DOHH2 (cell line): ENCODE data around the gene IFT74.

Experiments
- H3F3A ChIP-seq: fragments of 200-600 bp; sonication (generic), shearing (Covaris generic); 2 replicates; pipeline ENCODE4 v1.6.0; 2016; ENCODE audit warnings: antibody characterized with exemption, mild to moderate bottlenecking; ENCODE audit not compliant: control insufficient read depth, insufficient read depth
- H3K27ac ChIP-seq: fragments of 200-600 bp; sonication (generic); 2 replicates; pipeline ENCODE4 v1.5.1; 2014; ENCODE audit warnings: low read depth, mild to moderate bottlenecking, low read length, moderate library complexity
- H3K27me3 ChIP-seq: fragments of 200-600 bp; sonication (generic); 2 replicates; pipeline ENCODE4 v1.6.1; 2014; ENCODE audit warnings: mild to moderate bottlenecking, low read length, mixed read lengths; ENCODE audit not compliant: control insufficient read depth
- H3K36me3 ChIP-seq: fragments of 200-600 bp; sonication (generic); 2 replicates; pipeline ENCODE4 v1.6.1; 2014; ENCODE audit warnings: mild to moderate bottlenecking, low read length, moderate library complexity, mixed read lengths; ENCODE audit not compliant: control insufficient read depth
- H3K4me1 ChIP-seq: fragments of 200-600 bp; sonication (generic); 2 replicates; pipeline ENCODE4 v1.6.1; 2014; ENCODE audit warnings: mild to moderate bottlenecking, low read length, mixed read lengths; ENCODE audit not compliant: control insufficient read depth
- H3K4me2 ChIP-seq: fragments of 200-600 bp; sonication (generic); 2 replicates; pipeline ENCODE4 v1.6.0; 2014; ENCODE audit warnings: mild to moderate bottlenecking, low read length, moderate library complexity
- H3K4me3 ChIP-seq: fragments of 200-600 bp; sonication (generic); 2 replicates; pipeline ENCODE4 v1.5.1; 2014; ENCODE audit warnings: mild to moderate bottlenecking, low read length, mixed read lengths
- H3K79me2 ChIP-seq: fragments of 200-600 bp; sonication (generic); 2 replicates; pipeline ENCODE4 v1.6.1; 2014; ENCODE audit warnings: mild to moderate bottlenecking, low read length, mixed read lengths; ENCODE audit not compliant: control insufficient read depth
- H3K9me2 ChIP-seq: fragments of 200-600 bp; sonication (generic); replicated peaks from 2 replicates; pipeline ENCODE4 v1.6.1; 2014; ENCODE audit warnings: mild to moderate bottlenecking, low read length, mixed read lengths; ENCODE audit not compliant: control insufficient read depth
- H3K9me3 ChIP-seq: fragments of 200-600 bp; sonication (generic); 2 replicates; pipeline ENCODE4 v1.6.1; 2014; ENCODE audit warnings: antibody characterized with exemption, low read length, mixed read lengths; ENCODE audit not compliant: control insufficient read depth, insufficient read depth
- H4K20me1 ChIP-seq: fragments of 200-600 bp; sonication (generic); 2 replicates; pipeline ENCODE4 v1.6.0; 2014; ENCODE audit warnings: low read depth, mild to moderate bottlenecking, antibody characterized with exemption, low read length, moderate library complexity; ENCODE audit not compliant: control insufficient read depth, insufficient read depth
- EZH2phosphoT487 ChIP-seq: fragments of 200-600 bp; sonication (generic); IDR thresholded peaks from 2 replicates; pipeline ENCODE4 v1.6.1; 2017; ENCODE audit warnings: borderline replicate concordance, mild to moderate bottlenecking, antibody characterized with exemption, low read length, moderate library complexity, mixed read lengths
- TF ChIP-seq, protein P1 (sequence below): fragments of 200-600 bp; sonication (generic); IDR thresholded peaks from one replicate; pipeline ENCODE4 v1.5.1; 2014; ENCODE audit warnings: antibody characterized with exemption, mild to moderate bottlenecking, low read depth, low read length; ENCODE audit not compliant: poor library complexity, severe bottlenecking

Gene IFT74

GRCh38 chr9:27047136-27047535 lies 90.9 kb downstream of the IFT74 start:
- no peak overlapping the region for H3K27ac ChIP-seq
- H3K36me3 ChIP-seq, result no peaks in the 10 kb centered on the region; the same call in 1 of the 2 replicates
- H3K9me2 ChIP-seq, result no peaks in the 10 kb centered on the region
- H3K79me2 ChIP-seq, result no peaks in the 10 kb centered on the region
- H4K20me1 ChIP-seq, result no peaks in the 10 kb centered on the region
- no peaks in the 10 kb centered on the region for H3K4me1 ChIP-seq
- TF ChIP-seq, protein P1, sequence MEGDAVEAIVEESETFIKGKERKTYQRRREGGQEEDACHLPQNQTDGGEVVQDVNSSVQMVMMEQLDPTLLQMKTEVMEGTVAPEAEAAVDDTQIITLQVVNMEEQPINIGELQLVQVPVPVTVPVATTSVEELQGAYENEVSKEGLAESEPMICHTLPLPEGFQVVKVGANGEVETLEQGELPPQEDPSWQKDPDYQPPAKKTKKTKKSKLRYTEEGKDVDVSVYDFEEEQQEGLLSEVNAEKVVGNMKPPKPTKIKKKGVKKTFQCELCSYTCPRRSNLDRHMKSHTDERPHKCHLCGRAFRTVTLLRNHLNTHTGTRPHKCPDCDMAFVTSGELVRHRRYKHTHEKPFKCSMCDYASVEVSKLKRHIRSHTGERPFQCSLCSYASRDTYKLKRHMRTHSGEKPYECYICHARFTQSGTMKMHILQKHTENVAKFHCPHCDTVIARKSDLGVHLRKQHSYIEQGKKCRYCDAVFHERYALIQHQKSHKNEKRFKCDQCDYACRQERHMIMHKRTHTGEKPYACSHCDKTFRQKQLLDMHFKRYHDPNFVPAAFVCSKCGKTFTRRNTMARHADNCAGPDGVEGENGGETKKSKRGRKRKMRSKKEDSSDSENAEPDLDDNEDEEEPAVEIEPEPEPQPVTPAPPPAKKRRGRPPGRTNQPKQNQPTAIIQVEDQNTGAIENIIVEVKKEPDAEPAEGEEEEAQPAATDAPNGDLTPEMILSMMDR, result no peak
- TF ChIP-seq EZH2phosphoT487, result no peak
- no peaks in the 10 kb centered on the region for H3K27me3 ChIP-seq
- no peak overlapping the region for H3K4me2 ChIP-seq
- H3F3A ChIP-seq, result no peaks in the 10 kb centered on the region
- H3K9me3 ChIP-seq, result no peaks in the 10 kb centered on the region
- no peak overlapping the region for H3K4me3 ChIP-seq

DNA sequence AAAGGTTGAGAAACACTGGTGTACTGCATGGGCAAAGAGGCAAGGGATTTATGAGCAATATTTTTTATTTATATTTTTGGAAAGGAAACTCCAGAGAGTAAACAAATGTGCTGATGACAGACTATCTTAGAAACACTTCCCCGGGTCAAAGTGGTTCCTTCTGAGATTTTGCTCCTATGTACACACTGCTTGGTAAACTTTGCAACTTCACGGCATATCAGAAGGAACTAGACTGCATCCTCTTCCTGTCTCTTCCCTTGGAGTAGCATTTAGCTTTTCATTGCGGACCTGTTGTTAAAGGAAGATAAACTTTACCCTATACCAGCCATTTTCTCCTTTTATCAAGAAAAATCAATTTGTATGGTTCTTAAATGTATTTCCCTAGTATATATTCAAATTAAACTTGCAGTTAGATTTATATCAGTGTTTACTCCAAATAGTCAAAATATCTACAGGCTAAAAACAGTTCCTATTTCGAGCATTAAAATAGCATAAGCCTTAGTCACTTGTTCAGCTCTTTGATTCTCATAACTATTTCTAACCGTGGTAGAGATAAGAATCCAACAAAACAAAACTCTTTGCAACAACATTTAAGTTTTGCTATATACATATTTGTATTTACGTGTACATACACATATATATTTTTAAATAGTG lies 97.3 kb downstream of the IFT74 start:
- Histone ChIP-seq H3F3A (no peaks in the 10 kb centered on the region), H3K79me2 (no peaks in the 10 kb centered on the region), H3K27me3 (no peaks in the 10 kb centered on the region), H3K9me2 (no peaks in the 10 kb centered on the region), H3K36me3 (no peaks in the 10 kb centered on the region; the same call in 1 of the 2 replicates), H4K20me1 (no peaks in the 10 kb centered on the region), H3K4me3 (no peak overlapping the region), H3K27ac (no peak overlapping the region), H3K4me1 (no peaks in the 10 kb centered on the region), H3K4me2 (no peak overlapping the region), H3K9me3 (no peaks in the 10 kb centered on the region)
- TF ChIP-seq, protein P1, result no peak
- TF ChIP-seq EZH2phosphoT487, result no peak

- Histone ChIP-seq H3F3A (no peaks in the 10 kb centered on the region), H3K36me3 (no peaks in the 10 kb centered on the region), H3K9me2 (no peaks in the 10 kb centered on the region), H3K27ac (no peak overlapping the region), H3K79me2 (no peaks in the 10 kb centered on the region), H3K27me3 (no peaks in the 10 kb centered on the region), H3K4me2 (no peak overlapping the region), H3K4me1 (no peaks in the 10 kb centered on the region), H4K20me1 (no peaks in the 10 kb centered on the region), H3K4me3 (no peak overlapping the region), H3K9me3 (no peaks in the 10 kb centered on the region)
- TF ChIP-seq EZH2phosphoT487, result no peak
- TF ChIP-seq, protein P1, result no peak
Measured at GRCh38 chr9:27054125-27054524, 97.9 kb downstream of the IFT74 start.
